Measurements from ENCODE around the gene PIP4P1. TPM values are rescaled to one million over a fixed set of nuclear protein-coding genes. Genes with fewer than 3 reads are reported as not detected.
A peak's percentile ranks its signal among the peaks of the same experiment; 100 is the strongest.

PIP4P1 gene
- total and polyA plus RNA-seq, 2 of the 13 experiments (the other 11 are each of a cell fraction or from before 2014, with no cell fraction given) = 33.4 to 47.0 TPM

DNA sequence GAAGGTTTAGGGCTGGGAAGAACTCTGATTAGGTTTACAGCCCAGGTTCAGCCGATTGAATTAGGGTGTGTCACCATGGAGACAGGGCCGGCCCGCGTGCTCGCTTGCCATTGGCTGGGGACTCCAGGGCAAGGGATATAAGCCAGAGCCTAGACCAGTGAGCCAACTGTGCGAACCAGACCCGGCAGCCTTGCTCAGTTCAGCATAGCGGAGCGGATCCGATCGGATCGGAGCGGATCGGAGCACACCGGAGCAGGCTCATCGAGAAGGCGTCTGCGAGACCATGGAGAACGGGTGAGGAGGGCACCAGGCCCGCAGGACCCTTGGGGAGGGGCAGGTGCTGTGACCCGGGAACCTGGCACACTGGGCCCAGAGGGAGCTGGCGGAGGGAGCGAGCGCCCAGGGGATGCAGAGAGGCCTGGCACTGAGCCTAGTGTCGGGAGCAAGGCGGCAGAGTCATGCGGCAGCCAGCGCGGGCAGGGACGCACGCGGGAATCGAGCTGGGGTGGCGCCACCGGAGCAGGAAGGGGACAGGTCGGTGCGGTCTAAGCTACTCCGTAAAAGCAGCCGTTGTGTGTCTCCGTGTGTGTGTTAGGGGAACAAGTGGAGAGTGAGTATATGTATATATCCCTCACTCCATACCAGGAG lies 8.1 kb upstream of the PIP4P1 start, which contains the start of gene PNP (continued):
- TF ChIP-seq ZBTB25 (CRISPR knock-in tag; IDR thresholded peaks at IDR 0.05) = no peak
- TF ChIP-seq SIN3B (IDR thresholded peaks at IDR 0.05; ENCODE audit: low read length) = no peak
- TF ChIP-seq MAX (IDR thresholded peaks at IDR 0.05) = peak; percentile 82
- no peak for TF ChIP-seq SNAI1 (CRISPR knock-in tag; IDR thresholded peaks at IDR 0.05; ENCODE audit: borderline replicate concordance)
- no peak; the same call in 1 of the 2 replicates for TF ChIP-seq E2F1 (CRISPR knock-in tag; IDR thresholded peaks at IDR 0.05)
- peak; percentile 68; the same call in 1 of the 2 replicates for TF ChIP-seq MXD3 (CRISPR knock-in tag; IDR thresholded peaks at IDR 0.05)
- TF ChIP-seq SPEN (CRISPR knock-in tag; IDR thresholded peaks at IDR 0.05; ENCODE audit: low read depth) = peak; percentile 56
- no peak for TF ChIP-seq ZSCAN9 (CRISPR knock-in tag; IDR thresholded peaks at IDR 0.05; ENCODE audit: borderline replicate concordance)
- TF ChIP-seq, protein P1, sequence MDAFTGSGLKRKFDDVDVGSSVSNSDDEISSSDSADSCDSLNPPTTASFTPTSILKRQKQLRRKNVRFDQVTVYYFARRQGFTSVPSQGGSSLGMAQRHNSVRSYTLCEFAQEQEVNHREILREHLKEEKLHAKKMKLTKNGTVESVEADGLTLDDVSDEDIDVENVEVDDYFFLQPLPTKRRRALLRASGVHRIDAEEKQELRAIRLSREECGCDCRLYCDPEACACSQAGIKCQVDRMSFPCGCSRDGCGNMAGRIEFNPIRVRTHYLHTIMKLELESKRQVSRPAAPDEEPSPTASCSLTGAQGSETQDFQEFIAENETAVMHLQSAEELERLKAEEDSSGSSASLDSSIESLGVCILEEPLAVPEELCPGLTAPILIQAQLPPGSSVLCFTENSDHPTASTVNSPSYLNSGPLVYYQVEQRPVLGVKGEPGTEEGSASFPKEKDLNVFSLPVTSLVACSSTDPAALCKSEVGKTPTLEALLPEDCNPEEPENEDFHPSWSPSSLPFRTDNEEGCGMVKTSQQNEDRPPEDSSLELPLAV (CRISPR knock-in tag; conservative IDR thresholded peaks at IDR 0.05; ENCODE audit: low read depth) = no peak
- peak; percentile 60; the same call in 1 of the 2 replicates for TF ChIP-seq MEF2D (CRISPR knock-in tag; IDR thresholded peaks at IDR 0.05)
- TF ChIP-seq ARNTL (CRISPR knock-in tag; IDR thresholded peaks at IDR 0.05) = peak; percentile 83
- peak; percentile 93 for TF ChIP-seq PHF8 (CRISPR knock-in tag; IDR thresholded peaks at IDR 0.05)
- TF ChIP-seq ELF3 (CRISPR knock-in tag; IDR thresholded peaks at IDR 0.05) = peak; percentile 15; the same call in 1 of the 2 replicates
- no peak for TF ChIP-seq ZNF775 (CRISPR knock-in tag; IDR thresholded peaks at IDR 0.05; ENCODE audit: borderline replicate concordance)
- peak; percentile 89 for TF ChIP-seq ZNF350 (CRISPR knock-in tag; IDR thresholded peaks at IDR 0.05; ENCODE audit: borderline replicate concordance, low read depth)
- peak; percentile 97 for TF ChIP-seq ARID4A (CRISPR knock-in tag; IDR thresholded peaks at IDR 0.05; ENCODE audit: borderline replicate concordance)
- TF ChIP-seq NCOR1 (IDR thresholded peaks at IDR 0.05; ENCODE audit: borderline replicate concordance, low read length) = no peak
- peak; percentile 87 for TF ChIP-seq FOXC1 (CRISPR knock-in tag; IDR thresholded peaks at IDR 0.05; ENCODE audit: borderline replicate concordance)
